DMS79 (cell line): ENCODE results near the gene NRIP1.

Source experiments
- DNase-seq: peaks from one replicate; lab custom pipeline; 2025; lab: John Stamatoyannopoulos, UW

NRIP1 gene

DNA sequence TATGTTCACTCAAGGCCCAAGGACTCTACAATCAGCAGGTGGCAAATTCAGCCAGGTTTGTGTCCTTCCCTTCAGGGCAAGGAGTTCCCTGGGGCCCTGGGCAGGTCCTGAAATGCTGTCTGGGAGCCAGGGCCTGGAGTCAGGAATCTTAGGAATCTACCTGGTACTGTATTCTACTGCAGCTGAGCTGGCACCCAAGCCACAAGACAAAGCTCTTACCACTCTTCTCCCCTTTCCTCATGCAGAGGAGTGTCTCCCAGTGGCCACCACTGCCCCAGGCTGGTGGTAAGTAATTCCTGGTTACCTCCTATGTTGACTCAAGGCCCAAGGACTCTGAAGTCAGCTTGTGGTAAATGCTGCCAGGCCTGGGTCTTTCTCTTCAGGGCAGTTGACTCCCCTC lies 153.4 kb downstream of the NRIP1 start:
- DNase-seq = no peak
